Tongue (tissue), 2 donors: Measurements from ENCODE around the gene BPIFB3. TPM values are rescaled to one million over a fixed set of nuclear protein-coding genes. Genes with fewer than 3 reads are reported as not detected.

ENCODE experiments used
- DNase-seq: peaks from one replicate; pipeline ENCODE4 v3.0.0-alpha.2; 2015
- total RNA-seq: library from RNA; depleted of rRNA; stranded (reverse); fragments of >200 nt; gene quantifications from one replicate; pipeline ENCODE4 v1.2.3, GENCODE V29; 2014

Gene BPIFB3
- total RNA-seq, 1 donor from 2014 or later = 11.3 TPM

- no peak for DNase-seq
Observed at GRCh38 chr20:33062105-33062824, 8.6 kb downstream of the BPIFB3 start.

- DNase-seq = no peak
Observed at GRCh38 chr20:33062825-33063149, 9.1 kb downstream of the BPIFB3 start.

GRCh38 chr20:33063271-33063670, 9.6 kb downstream of the BPIFB3 start:
- DNase-seq = peak; percentile 49

GRCh38 chr20:33064572-33065287, 11.0 kb downstream of the BPIFB3 start:
- no peak for DNase-seq

- DNase-seq = peak; percentile 37
Observed at GRCh38 chr20:33065785-33066184, 12.1 kb downstream of the BPIFB3 start.

- DNase-seq = no peak
Observed at GRCh38 chr20:33067806-33068205, 14.1 kb downstream of the BPIFB3 start.

- no peak for DNase-seq
Observed at GRCh38 chr20:33068251-33068939, 14.7 kb downstream of the BPIFB3 start.

GRCh38 chr20:33069673-33070072, 16.0 kb downstream of the BPIFB3 start:
- no peak for DNase-seq

GRCh38 chr20:33070111-33071053, 16.7 kb downstream of the BPIFB3 start:
- DNase-seq = no peak

- no peak for DNase-seq
Observed at GRCh38 chr20:33071198-33071597, 17.5 kb downstream of the BPIFB3 start.

GRCh38 chr20:33072362-33072761, 18.7 kb downstream of the BPIFB3 start:
- DNase-seq = no peak

GRCh38 chr20:33072813-33073212, 19.1 kb downstream of the BPIFB3 start:
- DNase-seq = no peak

- DNase-seq = no peak
Observed at GRCh38 chr20:33074675-33075074, 21.0 kb downstream of the BPIFB3 start.

GRCh38 chr20:33075281-33075680, 21.6 kb downstream of the BPIFB3 start:
- DNase-seq = no peak

- DNase-seq = no peak
Observed at GRCh38 chr20:33076662-33077372, 23.1 kb downstream of the BPIFB3 start.

GRCh38 chr20:33079259-33079658, 25.6 kb downstream of the BPIFB3 start, which contains the start of gene BPIFB4:
TSS of gene BPIFB4 (plus strand) at chr20:33079643. CDS start at chr20:33081527, 1,884 bp downstream.
- DNase-seq = no peak

- no peak for DNase-seq
Observed at GRCh38 chr20:33081411-33082154, 27.9 kb downstream of the BPIFB3 start.

- DNase-seq = no peak
Observed at GRCh38 chr20:33082546-33082945, 28.8 kb downstream of the BPIFB3 start.

GRCh38 chr20:33083544-33084340, 30.0 kb downstream of the BPIFB3 start:
- no peak for DNase-seq

GRCh38 chr20:33084722-33085121, 31.0 kb downstream of the BPIFB3 start:
- DNase-seq = no peak
